HG02852 (cell line): Measurements from ENCODE around the gene RND3.

Source experiments
- ATAC-seq: cut with Tn5 transposase; IDR thresholded peaks from one replicate; pipeline ENCODE4 v1.9.1; 2021; ENCODE audit warnings: mild to moderate bottlenecking, moderate library complexity; ENCODE audit not compliant: unreplicated experiment

RND3 gene

GRCh38 chr2:150487537-150488429 is at the start of gene RND3:
TSS of gene RND3 (minus strand) at chr2:150487667. CDS start at chr2:150487417, 250 bp downstream.
- ATAC-seq, result peak; percentile 87

DNA sequence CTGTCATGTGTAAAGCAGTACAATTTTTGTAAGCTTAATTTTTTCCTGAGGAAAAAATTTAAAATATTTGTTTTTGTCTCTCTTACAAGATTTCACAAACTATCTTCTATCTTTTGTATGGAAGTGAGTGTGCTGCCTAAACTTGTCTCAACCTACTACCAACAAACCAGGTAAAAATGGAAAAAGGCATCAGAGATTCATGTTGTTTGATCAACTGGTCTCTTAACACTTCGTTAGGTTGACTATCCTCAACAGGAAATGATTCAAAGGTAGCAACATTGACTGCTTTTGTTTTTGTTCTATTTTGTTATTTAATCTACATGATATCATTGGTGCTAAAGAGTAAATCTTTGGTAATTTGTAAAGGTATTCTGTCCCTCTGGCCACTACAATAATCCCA is 47.7 kb upstream of the RND3 start:
- no peak for ATAC-seq

- no peak for ATAC-seq
These were observed 45.4 kb upstream of the RND3 start for GRCh38 chr2:150532879-150533278.

DNA sequence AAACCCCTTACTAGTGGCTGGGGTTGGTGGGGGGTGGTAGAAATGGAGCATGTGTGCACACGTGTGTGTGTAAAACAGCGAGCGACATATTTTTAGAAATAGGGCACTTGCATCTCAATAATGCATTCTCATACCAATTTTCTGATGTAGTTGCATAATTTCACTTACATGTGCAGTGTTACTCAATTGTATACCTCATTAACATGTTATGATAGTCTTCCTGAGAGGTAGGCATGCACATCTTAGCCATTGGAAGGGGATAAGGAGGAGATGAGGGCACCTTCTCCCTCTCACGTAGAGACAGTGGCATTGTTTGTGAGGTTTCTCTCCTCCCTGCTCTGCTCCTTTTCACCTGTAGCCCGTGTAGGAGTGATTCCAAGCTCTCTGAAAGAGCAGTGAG is 44.6 kb upstream of the RND3 start:
- no peak for ATAC-seq

DNA sequence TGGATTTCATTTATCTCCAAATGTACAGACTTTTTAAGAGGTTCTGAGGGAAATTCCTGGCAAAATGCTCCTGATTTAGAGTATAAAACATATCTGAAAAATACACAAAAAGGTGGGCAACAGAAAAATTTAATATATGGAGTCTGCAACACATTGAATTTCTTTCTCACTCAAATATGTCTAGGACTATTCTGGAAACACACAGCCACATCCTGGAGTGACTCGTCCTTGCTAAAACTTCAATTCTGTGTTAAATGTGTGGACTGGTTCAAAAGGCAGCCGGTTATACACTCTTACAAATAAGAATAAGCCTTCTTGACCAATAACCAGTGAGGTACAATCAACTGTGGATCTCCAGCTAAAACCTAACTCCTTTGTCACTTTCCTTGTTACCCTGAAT is 44.1 kb upstream of the RND3 start:
- no peak for ATAC-seq

GRCh38 chr2:150530168-150530567 is 42.7 kb upstream of the RND3 start:
- no peak for ATAC-seq

DNA sequence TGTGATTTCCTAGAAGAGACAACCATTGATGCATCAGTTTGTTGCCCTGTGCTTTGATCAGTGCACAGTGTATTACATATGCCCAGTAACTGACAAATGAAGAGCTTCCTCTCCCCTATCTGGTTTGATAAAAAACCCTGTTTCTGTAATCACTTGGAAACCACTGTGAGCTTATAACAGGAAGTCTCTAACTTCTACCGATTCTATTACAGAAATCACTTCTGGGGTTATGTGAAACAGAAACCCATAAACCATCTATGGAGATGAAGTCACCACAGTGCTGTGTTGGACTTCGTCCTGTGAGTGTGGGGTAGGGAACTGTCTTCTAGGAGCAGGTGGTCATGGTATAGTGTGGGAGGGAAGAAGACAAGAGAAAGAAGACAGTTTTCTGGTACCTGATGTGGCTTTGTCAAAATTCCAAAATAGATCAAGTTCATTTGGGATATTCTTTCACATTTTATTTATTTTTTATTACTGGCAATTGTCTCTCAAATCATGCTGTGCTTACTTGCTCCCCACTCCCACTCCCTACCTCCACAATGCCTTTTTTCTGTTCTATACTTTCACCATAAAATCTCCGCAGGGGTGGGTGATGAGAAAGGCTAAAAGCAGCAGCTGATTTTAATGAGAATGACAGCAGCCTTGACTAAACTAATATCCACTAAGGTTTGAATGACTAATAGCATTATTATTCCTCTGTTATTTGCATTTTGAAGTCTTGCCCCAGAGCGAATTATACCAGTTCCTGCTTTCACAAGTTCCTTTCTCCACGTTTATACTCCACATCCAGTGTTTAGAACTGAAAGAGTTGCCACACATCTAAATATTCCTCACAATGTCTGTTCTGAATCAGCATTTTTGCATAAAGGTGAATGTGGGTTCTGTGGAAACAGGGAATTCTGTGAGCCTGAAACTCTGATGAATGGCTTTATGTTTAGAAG is 41.7 kb upstream of the RND3 start:
- peak; percentile 96 for ATAC-seq

- ATAC-seq, result no peak
These were observed 39.4 kb upstream of the RND3 start for GRCh38 chr2:150526827-150527226.

DNA sequence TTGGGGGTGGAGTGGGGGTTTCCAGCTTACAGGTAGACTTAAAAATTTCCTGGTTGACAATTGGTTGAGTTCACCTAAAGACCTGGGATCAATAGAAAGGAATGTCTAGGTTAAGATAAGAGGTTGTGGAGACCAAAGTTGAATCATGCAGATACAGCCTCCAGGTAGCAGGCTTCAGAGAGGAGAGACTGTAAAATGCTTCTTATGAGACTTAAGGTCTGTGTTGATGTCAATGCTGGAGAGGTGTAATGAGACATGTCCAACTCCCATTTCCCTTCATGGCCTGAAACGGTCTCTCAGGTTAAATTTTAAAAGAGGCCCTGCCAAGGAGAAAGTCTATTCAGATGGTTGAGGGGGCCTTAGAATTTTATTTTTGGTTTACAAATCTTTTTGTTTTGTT is 38.5 kb upstream of the RND3 start:
- ATAC-seq, result no peak

DNA sequence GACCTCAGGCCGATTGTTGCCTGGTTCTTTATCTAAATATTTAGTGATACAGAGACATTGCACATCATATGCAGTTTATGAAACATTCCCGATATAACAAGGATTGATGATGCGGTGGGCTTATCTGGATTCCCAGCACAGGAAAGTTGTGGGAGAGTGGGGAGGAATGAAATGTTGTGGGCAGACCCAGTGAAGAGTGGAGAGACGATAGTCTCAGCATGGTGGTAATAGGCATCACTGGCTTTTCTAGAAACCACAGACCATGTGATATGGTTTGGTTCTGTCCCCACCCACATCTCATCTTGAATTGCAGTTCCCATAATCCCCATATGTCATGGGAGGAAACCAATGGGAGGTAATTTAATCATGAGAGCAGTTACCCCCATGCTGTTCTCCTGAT is 34.8 kb upstream of the RND3 start:
- no peak for ATAC-seq

DNA sequence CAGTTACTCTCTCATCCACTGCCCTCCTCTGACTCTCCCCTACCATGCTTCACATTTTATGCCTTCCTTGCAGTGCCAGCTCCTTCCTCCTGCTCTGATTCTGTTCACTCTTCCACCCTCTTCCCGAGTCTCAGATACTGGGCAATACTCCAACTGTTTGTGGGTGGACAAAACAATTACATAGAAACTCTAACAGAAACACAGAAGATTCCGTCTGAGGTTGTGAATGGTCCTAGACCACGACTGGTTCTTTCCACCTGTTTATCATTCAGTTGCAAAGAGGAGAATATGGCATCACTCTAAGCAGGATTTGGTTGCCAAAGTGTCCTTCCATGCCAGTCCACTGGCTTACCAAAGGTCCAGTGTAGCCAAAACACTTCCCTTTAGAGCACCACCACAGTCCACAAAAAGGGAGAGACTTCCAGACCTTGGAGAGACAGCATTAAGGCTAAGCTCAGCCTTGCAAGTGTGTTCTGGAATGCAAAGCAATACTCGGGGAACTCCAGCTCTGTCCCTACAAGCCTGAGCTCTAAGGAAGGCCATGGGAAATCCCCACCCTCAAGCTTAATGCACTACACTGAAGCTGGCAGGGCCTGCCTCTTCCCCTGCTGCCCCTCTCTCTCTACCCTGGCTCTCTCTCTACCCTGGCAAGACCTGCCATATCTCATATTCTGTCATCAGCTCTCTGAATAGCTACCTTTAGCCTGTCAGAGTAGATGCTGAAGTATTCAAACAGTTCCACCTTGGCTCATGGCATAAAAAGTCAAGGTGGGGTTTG is 33.6 kb upstream of the RND3 start:
- ATAC-seq, result peak; percentile 67

DNA sequence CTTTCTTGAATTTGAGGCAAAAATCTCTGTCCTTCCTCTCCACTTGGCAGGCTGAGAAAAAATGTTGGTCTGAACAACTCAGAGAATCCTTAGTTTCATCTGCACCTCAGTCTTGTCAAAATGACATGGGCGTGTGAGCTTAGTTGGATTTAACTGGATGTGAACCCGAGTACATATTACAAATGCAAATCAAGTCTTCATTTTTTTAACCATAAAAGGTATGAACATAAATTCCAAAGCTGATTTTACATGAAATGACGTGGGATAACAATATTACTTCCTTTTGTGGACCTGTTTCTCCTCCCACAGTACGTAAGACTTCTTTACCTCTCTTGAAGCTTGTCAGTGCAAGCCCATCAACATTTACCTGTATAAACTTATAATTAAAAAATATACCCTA is 32.6 kb upstream of the RND3 start:
- ATAC-seq, result no peak

- no peak for ATAC-seq
These were observed 30.6 kb upstream of the RND3 start for GRCh38 chr2:150517951-150518680.

DNA sequence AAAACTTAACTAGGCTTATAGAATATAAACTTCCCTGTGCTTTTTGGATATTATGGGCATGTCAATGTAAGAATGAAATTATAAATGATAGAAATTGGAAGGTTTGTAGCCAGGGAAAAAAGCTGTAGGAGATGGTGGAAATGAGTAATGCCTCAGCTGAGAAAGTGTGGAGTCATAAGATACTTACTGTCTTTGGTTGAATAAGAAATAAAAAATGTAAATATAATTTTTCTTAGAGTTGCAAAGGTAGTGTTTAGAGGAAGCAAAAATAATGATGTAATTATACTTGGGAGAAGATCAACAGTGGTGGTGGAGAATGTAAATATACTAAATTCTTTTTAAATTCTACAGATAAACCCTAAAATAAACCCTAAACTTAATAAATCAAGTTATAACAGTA is 26.2 kb upstream of the RND3 start:
- ATAC-seq, result no peak

DNA sequence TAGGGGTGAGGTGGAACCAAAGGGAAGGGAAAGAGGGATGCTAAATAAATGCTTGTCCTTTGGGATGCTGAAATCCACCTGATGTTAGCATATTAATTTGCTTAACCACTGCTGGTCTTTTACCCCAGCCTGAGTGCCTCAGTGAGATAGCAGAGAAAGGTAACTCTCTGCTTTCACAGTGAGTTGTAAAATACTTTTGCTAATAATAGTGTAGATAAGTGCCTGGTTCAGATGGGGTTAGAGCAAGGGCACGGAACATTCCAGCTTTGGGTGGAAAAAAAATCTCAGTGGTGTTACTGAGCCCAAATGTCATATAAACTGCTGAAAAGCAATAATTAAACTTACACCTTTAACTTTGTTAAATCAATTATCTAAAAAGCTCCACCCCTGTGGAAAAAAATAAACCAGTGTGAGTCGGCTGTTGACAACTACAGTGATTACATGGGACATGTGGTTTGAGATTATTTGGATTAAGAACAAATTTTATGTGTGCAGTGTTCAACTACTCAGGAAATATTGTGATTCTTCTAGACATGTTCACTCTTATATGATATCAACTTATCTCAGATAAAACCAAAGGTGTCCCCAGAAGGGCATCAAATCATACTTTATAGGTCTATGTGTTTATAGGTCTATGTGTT is 21.1 kb upstream of the RND3 start:
- ATAC-seq, result no peak

- no peak for ATAC-seq
These were observed 19.6 kb upstream of the RND3 start for GRCh38 chr2:150507071-150507470.

DNA sequence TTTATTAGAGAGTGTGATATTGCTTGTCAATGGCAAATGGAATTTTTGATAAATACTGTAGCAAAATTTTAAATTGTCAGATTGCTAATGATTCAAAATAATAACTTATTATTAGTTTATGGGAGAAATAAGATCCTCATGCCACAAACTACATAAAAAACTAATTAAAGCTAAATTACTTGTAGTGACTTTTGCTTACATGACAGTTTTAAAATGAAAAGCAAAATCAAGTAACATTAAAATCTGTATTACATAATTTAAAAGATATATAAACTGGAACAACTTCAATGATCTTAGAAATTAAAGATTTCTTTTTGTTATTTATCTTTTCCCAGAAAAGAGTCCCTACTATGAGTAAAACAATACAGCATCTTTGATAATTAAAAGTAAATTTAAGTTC is 17.7 kb upstream of the RND3 start:
- ATAC-seq, result no peak

DNA sequence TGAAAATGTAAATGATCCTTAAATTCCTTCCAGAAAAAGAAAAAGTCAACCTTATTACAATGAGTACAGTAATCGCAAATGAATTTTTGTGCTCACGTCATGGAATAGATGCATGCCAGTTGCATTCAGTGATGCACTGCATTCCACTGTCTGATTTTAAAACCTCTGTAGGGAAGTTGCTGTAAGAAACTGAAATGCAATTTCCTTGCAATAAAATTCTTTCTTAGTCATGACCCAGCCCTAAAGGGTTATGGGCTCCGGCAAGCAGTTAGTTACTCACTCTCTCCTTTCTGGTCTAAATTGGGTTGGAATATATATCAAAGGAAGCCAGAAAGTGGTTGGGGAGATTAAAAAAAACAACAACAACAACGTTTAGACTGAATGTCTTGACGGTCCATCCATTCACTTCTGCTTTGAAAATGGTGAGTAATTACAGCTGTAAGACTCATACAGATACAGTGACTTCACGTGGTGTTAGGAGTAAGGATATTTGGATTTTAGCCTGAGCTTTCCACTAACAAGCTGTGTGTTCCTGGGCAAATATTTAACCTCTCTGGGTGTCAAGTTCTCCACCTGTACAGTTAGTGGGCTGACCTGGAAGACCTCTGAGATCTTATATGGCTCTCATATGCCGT is 8.6 kb upstream of the RND3 start:
- ATAC-seq, result no peak

GRCh38 chr2:150495001-150495400 is 7.5 kb upstream of the RND3 start:
- ATAC-seq, result no peak
